Psoas muscle (tissue), 8 donors: ENCODE measurements around the gene FAM221A. TPM values are rescaled to one million over a fixed set of nuclear protein-coding genes. Genes with fewer than 3 reads are reported as not detected.

Source experiments
- ATAC-seq, 4 donors: fragments of 200-7000 bp; cut with Tn5 transposase; one replicate each; pipeline ENCODE4 v1.9.1; 2020; ENCODE audit warnings: moderate library complexity in 3 of 4, mild to moderate bottlenecking in 2 of 4
- DNase-seq, 2 donors: peaks; one replicate each; pipeline ENCODE4 v3.0.0-alpha.2; 2020
- H3K27ac ChIP-seq: fragments of 200-600 bp; one replicate; pipeline ENCODE4 v1.8.0; 2022
- H3K27me3 ChIP-seq, 3 donors: fragments of 200-600 bp in 1 of 3; one replicate each; pipeline versions ENCODE4 v1.6.1 to v1.8.0; 2013 to 2022; ENCODE audit warnings: low read length in 2 of 3, mild to moderate bottlenecking in 2 of 3, moderate library complexity in 1 of 3; ENCODE audit not compliant: insufficient read depth in 3 of 3
- H3K36me3 ChIP-seq, 2 donors: fragments of 200-600 bp in 1 of 2; one replicate each; pipeline versions ENCODE4 v1.6.1 to v1.8.0; 2013 to 2022; ENCODE audit warnings: low read depth in 1 of 2, mild to moderate bottlenecking in 1 of 2, moderate library complexity in 1 of 2; ENCODE audit not compliant: insufficient read depth in 1 of 2
- H3K4me1 ChIP-seq: fragments of 200-600 bp; one replicate; pipeline ENCODE4 v1.8.0; 2022
- H3K4me3 ChIP-seq: fragments of 200-600 bp; one replicate; pipeline ENCODE4 v1.8.0; 2022; ENCODE audit warnings: mild to moderate bottlenecking
- H3K9me3 ChIP-seq: fragments of 200-600 bp; one replicate; pipeline ENCODE4 v1.8.0; 2022
- WGBS, 3 donors: extraction: QIAGEN DNeasy Blood & Tissue Kit; methylation state at CpG; one replicate each; pipeline versions ENCODE4 v1.1.6 to v1.1.7; 2013; 5-methylcytosine and 5-hydroxymethylcytosine counted together
- intact Hi-C, 2 donors: fragments of 100-400 bp; cut with DNase I; formaldehyde crosslinking; loops; one replicate each; pipeline versions ENCODE4 v1.11.0 to v1.14.2; 2022
- polyA plus RNA-seq, 3 donors: library from polyadenylated mRNA; stranded (reverse); fragments of 200-250 nt; gene quantifications; one replicate each; pipeline ENCODE4 v1.2.3, GENCODE V29; 2013
- total RNA-seq, 4 donors: library from RNA; stranded (reverse); fragmentation: NEBNext Ultra II Directional in 2 of 4; extraction: Animal tissue kit (Norgen Biotek cat#: 25700) in 2 of 4; gene quantifications; one replicate each; pipeline versions ENCODE4 v1.2.1 to v1.2.4, GENCODE V29; 2021 to 2023
- TF ChIP-seq, protein P1 (sequence below): fragments of 200-600 bp; IDR thresholded peaks from one replicate; pipeline ENCODE4 v1.8.0; 2022; ENCODE audit warnings: antibody characterized with exemption
- donor health status: healthy with polysubstance abuse.
- donor health status: DM: no; HTN: no; CAD: no; lungs with moderate emphysema.
- donor health status: Bipolar disorder and iron deficiency.
- donor health status: healthy.
- donor health status: DM: yes; HTN: yes; CAD: no.
- donor health status: DM: no; HTN: no; CAD: no.
- donor health status: DM: no; HTN: no; CAD: no.
- donor health status: DM: yes; HTN: yes; CAD: no.

The FAM221A gene
- total and polyA plus RNA-seq, 7 donors: 0.57 to 4.0 (median 1.9) TPM

DNA sequence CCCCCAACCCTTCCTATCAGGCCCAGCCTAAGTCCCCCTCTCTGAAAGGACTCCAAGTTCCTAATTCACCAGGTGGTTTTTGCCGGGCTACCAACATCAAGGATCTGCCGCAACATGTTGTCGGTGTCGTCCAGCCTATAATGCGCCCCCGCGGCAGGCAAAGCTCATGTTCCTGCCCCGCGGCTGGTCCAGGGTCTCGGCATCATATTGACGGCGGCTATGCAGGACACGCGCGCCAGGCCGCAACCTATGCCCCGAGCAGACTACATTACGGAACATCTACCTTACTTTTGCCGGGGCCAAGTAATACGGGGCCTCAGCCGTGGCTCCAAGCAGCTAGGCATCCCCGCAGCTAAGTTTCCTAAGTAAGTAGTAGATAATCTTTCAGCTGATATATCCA lies 24.6 kb upstream of the FAM221A start:
- intact Hi-C loops: no loop called here
- TF ChIP-seq, protein P1, sequence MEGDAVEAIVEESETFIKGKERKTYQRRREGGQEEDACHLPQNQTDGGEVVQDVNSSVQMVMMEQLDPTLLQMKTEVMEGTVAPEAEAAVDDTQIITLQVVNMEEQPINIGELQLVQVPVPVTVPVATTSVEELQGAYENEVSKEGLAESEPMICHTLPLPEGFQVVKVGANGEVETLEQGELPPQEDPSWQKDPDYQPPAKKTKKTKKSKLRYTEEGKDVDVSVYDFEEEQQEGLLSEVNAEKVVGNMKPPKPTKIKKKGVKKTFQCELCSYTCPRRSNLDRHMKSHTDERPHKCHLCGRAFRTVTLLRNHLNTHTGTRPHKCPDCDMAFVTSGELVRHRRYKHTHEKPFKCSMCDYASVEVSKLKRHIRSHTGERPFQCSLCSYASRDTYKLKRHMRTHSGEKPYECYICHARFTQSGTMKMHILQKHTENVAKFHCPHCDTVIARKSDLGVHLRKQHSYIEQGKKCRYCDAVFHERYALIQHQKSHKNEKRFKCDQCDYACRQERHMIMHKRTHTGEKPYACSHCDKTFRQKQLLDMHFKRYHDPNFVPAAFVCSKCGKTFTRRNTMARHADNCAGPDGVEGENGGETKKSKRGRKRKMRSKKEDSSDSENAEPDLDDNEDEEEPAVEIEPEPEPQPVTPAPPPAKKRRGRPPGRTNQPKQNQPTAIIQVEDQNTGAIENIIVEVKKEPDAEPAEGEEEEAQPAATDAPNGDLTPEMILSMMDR: no peak
- DNase-seq (no peak), ATAC-seq (no peak)
- H3K27ac ChIP-seq: no peak overlapping the region
- H3K4me3 ChIP-seq: no peak overlapping the region
- H3K4me1 ChIP-seq: no peaks in the 10 kb centered on the region
- WGBS, 3 donors: 95 to 98% (median 96%) methylated on average over 22 of the region's 22 CpGs
- H3K9me3 ChIP-seq: peaks cover 14% of the 10 kb centered on the region
- no peaks in the 10 kb centered on the region for H3K27me3 ChIP-seq
- H3K36me3 ChIP-seq: no peaks in the 10 kb centered on the region

GRCh38 chr7:23658831-23659427 lies 21.1 kb upstream of the FAM221A start:
- Histone ChIP-seq H3K9me3 (peaks cover 12% of the 10 kb centered on the region), H3K27me3 (no peaks in the 10 kb centered on the region), H3K4me3 (no peak overlapping the region), H3K36me3 (no peaks in the 10 kb centered on the region), H3K27ac (no peak overlapping the region), H3K4me1 (no peaks in the 10 kb centered on the region)
- TF ChIP-seq, protein P1: no peak
- intact Hi-C loops: no loop called here
- 76 to 82% (median 82%) methylated on average over 7 of the region's 7 CpGs for WGBS, 3 donors
- ATAC-seq: no peak
- no peak for DNase-seq

DNA sequence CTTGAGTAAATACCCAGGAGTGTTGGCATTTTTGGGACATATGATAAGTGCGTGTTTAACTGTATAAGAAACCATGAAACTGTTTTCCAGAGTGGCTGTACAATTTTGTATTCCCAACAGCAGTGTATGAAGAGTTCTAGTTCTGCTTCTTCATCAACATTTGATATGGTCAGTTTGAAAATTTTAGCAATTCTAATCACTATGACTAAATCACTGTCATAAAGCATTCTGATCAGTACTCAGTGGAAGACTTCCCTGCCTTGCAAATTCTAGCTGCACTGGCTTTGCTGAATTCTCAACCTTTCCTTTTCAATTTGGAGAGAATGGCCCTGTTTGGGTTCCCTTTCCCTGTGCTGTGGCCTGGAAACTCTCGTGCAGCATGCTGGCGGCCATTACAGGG lies 18.6 kb upstream of the FAM221A start:
- H3K36me3 ChIP-seq: no peaks in the 10 kb centered on the region
- no peaks in the 10 kb centered on the region for H3K27me3 ChIP-seq
- no peak overlapping the region for H3K4me3 ChIP-seq
- no peaks in the 10 kb centered on the region for H3K4me1 ChIP-seq
- TF ChIP-seq, protein P1: no peak
- DNase-seq: no peak
- intact Hi-C loops: no loop called here
- H3K27ac ChIP-seq: no peak overlapping the region
- WGBS, 3 donors: 84 to 86% (median 84%) methylated on average over 3 of the region's 3 CpGs
- no peak for ATAC-seq
- H3K9me3 ChIP-seq: peaks cover 7% of the 10 kb centered on the region

DNA sequence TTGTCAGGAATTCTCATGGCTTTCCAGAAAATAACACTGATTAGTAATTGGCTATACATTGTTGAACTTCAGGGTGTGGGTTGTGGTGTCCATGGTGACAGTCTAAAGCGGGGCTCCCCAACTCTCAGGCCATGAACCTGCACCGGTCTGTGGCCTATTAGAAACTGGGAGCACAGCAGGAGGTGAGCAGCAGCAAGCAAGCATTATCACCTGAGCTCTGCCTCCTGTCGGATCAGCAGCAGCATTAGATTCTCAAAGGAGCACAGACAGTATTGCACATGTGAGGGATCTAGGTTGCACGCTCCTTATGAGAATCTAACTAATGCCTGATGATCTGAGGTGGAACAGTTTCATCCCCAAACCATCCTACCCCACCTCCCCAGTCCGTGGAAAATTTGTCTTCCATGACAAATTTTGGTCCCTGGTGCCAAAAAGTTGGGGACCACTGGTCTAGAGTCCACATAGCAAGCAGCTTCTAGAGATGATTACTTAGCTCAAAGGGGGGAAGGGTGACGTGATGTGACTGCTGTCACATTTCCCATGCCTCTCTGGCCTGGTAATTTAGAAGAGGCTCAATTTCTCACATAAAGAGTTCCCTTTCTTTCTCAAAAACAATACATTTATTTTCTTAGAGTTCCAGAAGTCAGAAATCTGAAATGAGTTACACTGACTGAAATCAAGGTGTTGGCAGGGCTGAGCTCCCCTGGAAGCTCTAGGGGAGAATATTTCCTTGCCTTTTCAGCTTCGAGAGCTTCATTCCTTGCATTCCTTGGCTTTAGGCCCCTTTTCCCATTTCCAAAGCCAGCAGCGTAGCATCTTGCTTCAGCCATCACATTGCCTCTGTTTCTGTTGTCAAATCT lies 17.6 kb upstream of the FAM221A start:
- 63 to 64% (median 64%) methylated on average over 8 of the region's 8 CpGs for WGBS, 3 donors
- intact Hi-C loops: no loop called here

More for the DNA sequence above, 17.6 kb upstream of the FAM221A start:
- no peak for DNase-seq
- TF ChIP-seq, protein P1: no peak
- Histone ChIP-seq H3K4me1 (no peaks in the 10 kb centered on the region), H3K36me3 (no peaks in the 10 kb centered on the region), H3K27ac (no peak overlapping the region), H3K27me3 (no peaks in the 10 kb centered on the region), H3K4me3 (no peak overlapping the region), H3K9me3 (peaks cover 7% of the 10 kb centered on the region)
- ATAC-seq: no peak
